WERI-Rb-1 (cell line): Measurements from ENCODE around the gene ADGB.
"Not testable (repeated sequence)": the region's sequence is repeated elsewhere in the genome, so short reads cannot be mapped to it uniquely, and the experiment has no call there.

Experiments
- DNase-seq: peaks from one replicate; pipeline ENCODE4 v3.0.0-alpha.2; 2020
- H3K27ac ChIP-seq: fragments of 250-450 bp; sonication (Bioruptor Pico); 2 replicates; pipeline ENCODE4 v1.5.1; 2020; ENCODE audit warnings: mild to moderate bottlenecking, moderate library complexity
- H3K27me3 ChIP-seq: fragments of 250-450 bp; sonication (Bioruptor Pico); 2 replicates; pipeline ENCODE4 v1.5.1; 2021; ENCODE audit warnings: mild to moderate bottlenecking, low read depth, moderate library complexity; ENCODE audit not compliant: insufficient read depth, severe bottlenecking
- H3K36me3 ChIP-seq: fragments of 250-450 bp; sonication (Bioruptor Pico); 2 replicates; pipeline ENCODE4 v1.5.1; 2020; ENCODE audit warnings: mild to moderate bottlenecking, moderate library complexity
- H3K4me3 ChIP-seq: 2 replicates; pipeline ENCODE4 v1.5.1; 2011; ENCODE audit warnings: low read depth, mild to moderate bottlenecking, control low read depth, low read length
- H3K9me3 ChIP-seq: fragments of 250-450 bp; sonication (Bioruptor Pico); 2 replicates; pipeline ENCODE4 v1.5.1; 2021; ENCODE audit warnings: mild to moderate bottlenecking, moderate library complexity; ENCODE audit not compliant: severe bottlenecking
- CTCF ChIP-seq: IDR thresholded peaks from 2 replicates; pipeline ENCODE4 v1.5.1; 2011; ENCODE audit warnings: low read depth, mild to moderate bottlenecking, control low read depth, inconsistent platforms, low read length

Gene ADGB

GRCh38 chr6:146787876-146788508 lies 189.2 kb downstream of the ADGB start:
- TF ChIP-seq CTCF, result no peak
- no peaks in the 10 kb centered on the region for H3K36me3 ChIP-seq
- no peak overlapping the region for H3K4me3 ChIP-seq
- no peaks in the 10 kb centered on the region for H3K27me3 ChIP-seq
- DNase-seq, result no peak
- peaks cover 10% of the 10 kb centered on the region for H3K9me3 ChIP-seq
- no peak overlapping the region for H3K27ac ChIP-seq

GRCh38 chr6:146790561-146791091 lies 191.9 kb downstream of the ADGB start:
- Histone ChIP-seq H3K27me3 (no peaks in the 10 kb centered on the region), H3K27ac (no peak overlapping the region), H3K9me3 (peaks cover 10% of the 10 kb centered on the region), H3K36me3 (no peaks in the 10 kb centered on the region), H3K4me3 (no peak overlapping the region)
- DNase-seq, result no peak
- TF ChIP-seq CTCF, result no peak

GRCh38 chr6:146791930-146792329 lies 193.2 kb downstream of the ADGB start:
- TF ChIP-seq CTCF, result no peak
- H3K27me3 ChIP-seq, result no peaks in the 10 kb centered on the region
- H3K9me3 ChIP-seq, result peaks cover 10% of the 10 kb centered on the region
- H3K4me3 ChIP-seq, result no peak overlapping the region
- no peaks in the 10 kb centered on the region for H3K36me3 ChIP-seq
- no peak for DNase-seq
- H3K27ac ChIP-seq, result no peak overlapping the region

GRCh38 chr6:146793218-146793617 lies 194.4 kb downstream of the ADGB start:
- not testable (repeated sequence) for H3K36me3 ChIP-seq, H3K27ac ChIP-seq, H3K9me3 ChIP-seq, H3K27me3 ChIP-seq, DNase-seq, H3K4me3 ChIP-seq

GRCh38 chr6:146795479-146796133 lies 196.8 kb downstream of the ADGB start:
- Histone ChIP-seq H3K27me3 (no peaks in the 10 kb centered on the region), H3K36me3 (no peaks in the 10 kb centered on the region), H3K27ac (no peak overlapping the region), H3K4me3 (no peak overlapping the region), H3K9me3 (peaks cover 10% of the 10 kb centered on the region)
- no peak for DNase-seq
- TF ChIP-seq CTCF, result no peak

- not testable (repeated sequence) for H3K36me3 ChIP-seq, H3K27ac ChIP-seq, H3K9me3 ChIP-seq, DNase-seq, H3K27me3 ChIP-seq, H3K4me3 ChIP-seq
Measured at GRCh38 chr6:146803167-146803566, 204.4 kb downstream of the ADGB start.
